ENCODE results near the gene C1orf50. TPM values are rescaled to one million over a fixed set of nuclear protein-coding genes. Genes with fewer than 3 reads are reported as not detected.

C1orf50 gene
- total RNA-seq, 1 experiment from 2014 or later, result 7.7 TPM

DNA sequence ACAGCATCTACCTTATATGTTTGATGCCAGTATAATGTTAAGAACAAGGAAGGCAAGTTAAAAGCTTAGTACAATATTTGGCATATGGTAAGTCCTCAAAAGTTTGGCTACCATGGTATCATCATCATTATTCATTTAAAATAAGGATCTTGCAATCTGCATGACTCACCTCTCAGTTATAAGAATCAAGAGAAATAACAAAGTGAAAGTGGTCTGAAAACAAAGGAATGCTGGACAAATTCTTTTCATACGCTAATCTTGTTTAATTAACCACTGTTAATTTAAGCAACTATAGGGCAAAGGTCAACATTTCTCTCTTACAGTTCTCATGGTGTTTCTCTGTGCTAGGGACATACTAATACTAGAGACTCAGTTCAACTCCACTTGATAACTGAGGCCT is 14.0 kb upstream of the C1orf50 start:
- no peak overlapping the region for H3K18ac ChIP-seq (ENCODE audit: insufficient read length, low read depth, low read length)
- H3K23ac ChIP-seq (ENCODE audit: insufficient read length, low read depth, low read length), result no peak overlapping the region
- no peak overlapping the region for H2BK20ac ChIP-seq (ENCODE audit: low read depth, low read length, poor library complexity, severe bottlenecking)
- no peak for TF ChIP-seq CTCF (conservative IDR thresholded peaks at IDR 0.05)
- H2AK5ac ChIP-seq (ENCODE audit: insufficient read length, low read length), result no peak overlapping the region
- no peak overlapping the region for H3K56ac ChIP-seq (ENCODE audit: insufficient read length, low read depth, low read length)
- no peaks in the 10 kb centered on the region for H3K23me2 ChIP-seq (ENCODE audit: insufficient read length, low read depth, low read length, poor library complexity, severe bottlenecking)
- no CpG with 5 or more reads among the region's 1 CpG for WGBS (ENCODE audit: extremely low coverage, insufficient read length, low lambda C conversion rate)
- no peak overlapping the region for H3K4ac ChIP-seq (ENCODE audit: low read depth, low read length)
- H3K27ac ChIP-seq (ENCODE audit: insufficient read length, low read depth, low read length), result no peak overlapping the region
- Mint-ChIP-seq H3K4me3 (no peak overlapping the region), H3K27ac (no peak overlapping the region), H3K4me1 (peaks cover 3% of the 10 kb centered on the region in 2 experiments; a peak in 3 of 4 replicates), H3K9me3 (peaks cover 15 to 18% of the 10 kb centered on the region in 2 experiments), H3K27me3 (ENCODE audit: low read depth) (no peaks in the 10 kb centered on the region), H3K36me3 (ENCODE audit: insufficient read depth in 1 of 3, low read depth in 3 of 3) (peaks cover 69 to 90% (median 84%) of the 10 kb centered on the region in 3 experiments)
- H3K4me2 ChIP-seq (ENCODE audit: insufficient read depth, insufficient read length, low read length), result no peak overlapping the region
- no peak overlapping the region for H2AFZ ChIP-seq (ENCODE audit: low read length)
- no peak overlapping the region for H3K9ac ChIP-seq (ENCODE audit: extremely low read depth, insufficient read length, low read length)
- H3K79me2 ChIP-seq (ENCODE audit: insufficient read depth, low read length), result no peaks in the 10 kb centered on the region
- no peak overlapping the region for H4K5ac ChIP-seq (ENCODE audit: insufficient read length, low read depth, low read length)
- H2BK12ac ChIP-seq (ENCODE audit: insufficient read length, low read depth, low read length), result no peak overlapping the region
- no peak overlapping the region for H3K14ac ChIP-seq (ENCODE audit: insufficient read depth, low read length)
- no peak overlapping the region for H4K8ac ChIP-seq (replicated peaks; ENCODE audit: insufficient read length, low read depth, low read length)
- H3K4me1 ChIP-seq (ENCODE audit: insufficient read depth, low read length), result no peaks in the 10 kb centered on the region
- no peak overlapping the region for H4K91ac ChIP-seq (ENCODE audit: insufficient read length, low read depth, low read length)
- no peaks in the 10 kb centered on the region for H3K79me1 ChIP-seq (ENCODE audit: insufficient read depth, low read depth, low read length, poor library complexity, severe bottlenecking)
- no peak overlapping the region for H3T11ph ChIP-seq (ENCODE audit: low read length)
- H3K27me3 ChIP-seq (ENCODE audit: insufficient read depth, low read length), result no peaks in the 10 kb centered on the region
- no peak overlapping the region for H2BK5ac ChIP-seq (ENCODE audit: insufficient read length, low read length)
- no peak for DNase-seq
- no peaks in the 10 kb centered on the region for H3K9me3 ChIP-seq (ENCODE audit: control insufficient read depth, low read depth, low read length)
- no peak overlapping the region for H2BK15ac ChIP-seq (ENCODE audit: low read depth, low read length)
- no peaks in the 10 kb centered on the region for H4K20me1 ChIP-seq (ENCODE audit: control insufficient read depth, insufficient read depth, insufficient read length)
- no peak overlapping the region for H2BK120ac ChIP-seq (ENCODE audit: low read depth, low read length, poor library complexity, severe bottlenecking)
